Panc1 (cell line): ENCODE data around the gene USP53.

ENCODE experiments used
- CTCF ChIP-seq: fragments of 450-650 bp; IDR thresholded peaks from 2 replicates; pipeline ENCODE4 v1.5.1; 2017; ENCODE audit warnings: mild to moderate bottlenecking
- TCF7L2 ChIP-seq: IDR thresholded peaks from 2 replicates; pipeline ENCODE4 v1.6.1; 2011; ENCODE audit warnings: mild to moderate bottlenecking, low read depth, low read length, inconsistent platforms

DNA sequence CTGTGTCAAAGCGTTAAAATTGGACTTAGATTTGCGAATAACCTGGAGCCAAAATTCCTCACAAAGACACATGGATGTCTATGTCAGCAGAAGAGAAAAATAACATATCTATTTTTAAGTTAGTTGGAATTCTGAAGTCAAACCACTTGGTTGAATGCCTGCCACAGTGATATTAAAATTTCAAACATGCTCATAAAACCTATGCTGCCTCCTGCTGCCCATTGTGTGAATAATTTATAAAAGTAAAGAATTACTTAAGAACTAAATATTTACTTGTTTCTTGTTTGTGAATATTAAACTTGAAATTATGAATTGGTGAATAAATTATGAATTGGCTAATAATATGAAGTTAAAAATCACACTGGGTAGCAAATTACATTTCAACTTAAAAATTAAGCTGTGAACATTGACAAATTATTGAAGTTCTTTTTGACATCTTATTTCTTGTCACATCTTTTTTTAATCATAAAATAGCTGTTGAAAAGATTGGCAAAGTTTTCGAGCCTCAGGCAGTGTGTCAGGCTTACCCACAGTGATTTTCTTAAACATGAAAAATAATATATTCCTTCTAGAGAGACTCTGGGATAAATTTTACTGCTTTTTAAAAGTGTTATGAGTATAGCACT, 74.0 kb downstream of the USP53 start:
- TF ChIP-seq CTCF (peak; percentile 64; the same call in 1 of the 2 replicates), TCF7L2 (no peak)
